GM12873 (cell line): ENCODE results near the gene GPATCH4.

Experiments
- CTCF ChIP-seq: IDR thresholded peaks from 2 replicates; pipeline ENCODE4 v1.5.1; 2012; ENCODE audit warnings: low read depth, mild to moderate bottlenecking, moderate library complexity, low read length, control low read depth; ENCODE audit not compliant: insufficient read depth; ENCODE audit errors: missing control alignments

Gene GPATCH4

GRCh38 chr1:156549390-156549789 lies 51.9 kb downstream of the GPATCH4 start:
- no peak for TF ChIP-seq CTCF

- no peak for TF ChIP-seq CTCF
Observed at GRCh38 chr1:156547982-156548381, 53.3 kb downstream of the GPATCH4 start.

GRCh38 chr1:156547434-156547833 lies 53.8 kb downstream of the GPATCH4 start:
- no peak for TF ChIP-seq CTCF

- TF ChIP-seq CTCF = no peak
Observed at GRCh38 chr1:156546267-156546666, 55.0 kb downstream of the GPATCH4 start.

- TF ChIP-seq CTCF = no peak
Observed at GRCh38 chr1:156544592-156545102, 56.6 kb downstream of the GPATCH4 start.
